Panc1 (cell line): Measurements from ENCODE around the gene TADA2B.

Experiments used
- POLR2AphosphoS5 ChIP-seq: IDR thresholded peaks from 2 replicates; pipeline ENCODE4 v1.6.1; 2012; ENCODE audit warnings: mild to moderate bottlenecking, low read depth, low read length, moderate library complexity
- SIN3A ChIP-seq: IDR thresholded peaks from 2 replicates; pipeline ENCODE4 v1.6.1; 2012; ENCODE audit warnings: low read depth, mild to moderate bottlenecking, low read length, moderate library complexity, borderline replicate concordance; ENCODE audit not compliant: insufficient read depth
- TCF7L2 ChIP-seq: IDR thresholded peaks from 2 replicates; pipeline ENCODE4 v1.6.1; 2011; ENCODE audit warnings: mild to moderate bottlenecking, low read depth, low read length, inconsistent platforms
- TF ChIP-seq, protein P1 (sequence below): fragments of 450-650 bp; IDR thresholded peaks from 2 replicates; pipeline ENCODE4 v1.5.1; 2017; ENCODE audit warnings: mild to moderate bottlenecking
- TF ChIP-seq, protein P2 (sequence below), 2 experiments: IDR thresholded peaks; 2 replicates each; pipeline ENCODE4 v1.6.1; 2011 to 2012; ENCODE audit warnings: low read depth in 2 of 2, control low read depth in 1 of 2, low read length in 1 of 2, mild to moderate bottlenecking in 1 of 2, moderate library complexity in 1 of 2; ENCODE audit not compliant: insufficient read depth in 1 of 2

DNA sequence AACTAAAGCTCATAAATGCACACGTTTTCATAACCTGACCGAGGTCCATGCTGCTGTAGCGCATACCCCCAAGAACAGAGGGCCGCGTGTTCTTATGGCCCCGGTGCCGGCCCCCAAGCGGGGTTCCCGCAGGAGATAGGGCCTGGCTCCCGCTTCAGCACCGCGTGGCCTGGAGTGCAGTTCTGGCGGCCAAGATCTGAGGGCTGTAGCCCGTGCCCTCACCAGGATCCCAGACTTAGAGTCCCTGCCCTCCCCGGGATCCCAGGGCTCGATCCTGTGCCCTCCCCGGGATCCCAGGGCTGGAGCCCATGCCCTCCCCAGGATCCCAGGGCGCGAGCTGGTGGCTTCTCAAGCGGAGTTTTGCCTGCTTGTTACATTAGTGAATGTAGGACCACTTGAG, 25.7 kb downstream of the TADA2B start:
- TF ChIP-seq, protein P1, sequence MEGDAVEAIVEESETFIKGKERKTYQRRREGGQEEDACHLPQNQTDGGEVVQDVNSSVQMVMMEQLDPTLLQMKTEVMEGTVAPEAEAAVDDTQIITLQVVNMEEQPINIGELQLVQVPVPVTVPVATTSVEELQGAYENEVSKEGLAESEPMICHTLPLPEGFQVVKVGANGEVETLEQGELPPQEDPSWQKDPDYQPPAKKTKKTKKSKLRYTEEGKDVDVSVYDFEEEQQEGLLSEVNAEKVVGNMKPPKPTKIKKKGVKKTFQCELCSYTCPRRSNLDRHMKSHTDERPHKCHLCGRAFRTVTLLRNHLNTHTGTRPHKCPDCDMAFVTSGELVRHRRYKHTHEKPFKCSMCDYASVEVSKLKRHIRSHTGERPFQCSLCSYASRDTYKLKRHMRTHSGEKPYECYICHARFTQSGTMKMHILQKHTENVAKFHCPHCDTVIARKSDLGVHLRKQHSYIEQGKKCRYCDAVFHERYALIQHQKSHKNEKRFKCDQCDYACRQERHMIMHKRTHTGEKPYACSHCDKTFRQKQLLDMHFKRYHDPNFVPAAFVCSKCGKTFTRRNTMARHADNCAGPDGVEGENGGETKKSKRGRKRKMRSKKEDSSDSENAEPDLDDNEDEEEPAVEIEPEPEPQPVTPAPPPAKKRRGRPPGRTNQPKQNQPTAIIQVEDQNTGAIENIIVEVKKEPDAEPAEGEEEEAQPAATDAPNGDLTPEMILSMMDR: no peak
- TF ChIP-seq SIN3A: no peak
- no peak for TF ChIP-seq POLR2AphosphoS5
- TF ChIP-seq, protein P2, sequence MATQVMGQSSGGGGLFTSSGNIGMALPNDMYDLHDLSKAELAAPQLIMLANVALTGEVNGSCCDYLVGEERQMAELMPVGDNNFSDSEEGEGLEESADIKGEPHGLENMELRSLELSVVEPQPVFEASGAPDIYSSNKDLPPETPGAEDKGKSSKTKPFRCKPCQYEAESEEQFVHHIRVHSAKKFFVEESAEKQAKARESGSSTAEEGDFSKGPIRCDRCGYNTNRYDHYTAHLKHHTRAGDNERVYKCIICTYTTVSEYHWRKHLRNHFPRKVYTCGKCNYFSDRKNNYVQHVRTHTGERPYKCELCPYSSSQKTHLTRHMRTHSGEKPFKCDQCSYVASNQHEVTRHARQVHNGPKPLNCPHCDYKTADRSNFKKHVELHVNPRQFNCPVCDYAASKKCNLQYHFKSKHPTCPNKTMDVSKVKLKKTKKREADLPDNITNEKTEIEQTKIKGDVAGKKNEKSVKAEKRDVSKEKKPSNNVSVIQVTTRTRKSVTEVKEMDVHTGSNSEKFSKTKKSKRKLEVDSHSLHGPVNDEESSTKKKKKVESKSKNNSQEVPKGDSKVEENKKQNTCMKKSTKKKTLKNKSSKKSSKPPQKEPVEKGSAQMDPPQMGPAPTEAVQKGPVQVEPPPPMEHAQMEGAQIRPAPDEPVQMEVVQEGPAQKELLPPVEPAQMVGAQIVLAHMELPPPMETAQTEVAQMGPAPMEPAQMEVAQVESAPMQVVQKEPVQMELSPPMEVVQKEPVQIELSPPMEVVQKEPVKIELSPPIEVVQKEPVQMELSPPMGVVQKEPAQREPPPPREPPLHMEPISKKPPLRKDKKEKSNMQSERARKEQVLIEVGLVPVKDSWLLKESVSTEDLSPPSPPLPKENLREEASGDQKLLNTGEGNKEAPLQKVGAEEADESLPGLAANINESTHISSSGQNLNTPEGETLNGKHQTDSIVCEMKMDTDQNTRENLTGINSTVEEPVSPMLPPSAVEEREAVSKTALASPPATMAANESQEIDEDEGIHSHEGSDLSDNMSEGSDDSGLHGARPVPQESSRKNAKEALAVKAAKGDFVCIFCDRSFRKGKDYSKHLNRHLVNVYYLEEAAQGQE (IDR thresholded peaks at IDR 0.05; ENCODE audit: insufficient read depth in 1 of 2, low read depth in 2 of 2, low read length in 1 of 2): no peak
- TF ChIP-seq TCF7L2: no peak
